A673 (cell line): ENCODE data around the gene TCHP. TPM values are rescaled to one million over a fixed set of nuclear protein-coding genes. Genes with fewer than 3 reads are reported as not detected.
"Not testable (repeated sequence)": the region's sequence is repeated elsewhere in the genome, so short reads cannot be mapped to it uniquely, and the experiment has no call there.

ENCODE experiments used
- Bru-seq: library from RNA; stranded (reverse); fragments of 400-500 nt; gene quantifications from one replicate; lab custom pipeline; 2021; lab: Mats Ljungman, UMichigan
- BruChase-seq, 2 experiments: library from RNA; stranded (reverse); fragments of 400-500 nt; gene quantifications; one replicate each; lab custom pipeline; 2021; lab: Mats Ljungman, UMichigan
- BruUV-seq: library from RNA; stranded (reverse); fragments of 400-500 nt; replicated peaks from 2 replicates; lab custom pipeline; 2021; lab: Mats Ljungman, UMichigan
- CTCF ChIA-PET: fragments of 300-600 bp; sonication (Branson Sonifier 250); formaldehyde crosslinking; loops from one replicate; lab custom pipeline; 2022; ENCODE audit warnings: antibody characterized with exemption; lab: Charles Lee
- POLR2A ChIA-PET: fragments of 300-600 bp; sonication (Branson Sonifier 250); formaldehyde crosslinking; loops from one replicate; lab custom pipeline; 2022; ENCODE audit warnings: antibody characterized with exemption; ENCODE audit not compliant: low non-redundant PET; lab: Charles Lee
- DNase-seq: peaks from one replicate; pipeline ENCODE4 v3.0.0-alpha.2; 2015; ENCODE audit warnings: low spot score
- H3K27ac ChIP-seq: fragments of 200-600 bp; sonication (generic); 2 replicates; pipeline ENCODE4 v1.5.1; 2016; ENCODE audit warnings: mixed run types, low read depth, mild to moderate bottlenecking, mixed read lengths, antibody characterized with exemption, low read length; ENCODE audit not compliant: poor library complexity, severe bottlenecking
- H3K27me3 ChIP-seq: fragments of 200-600 bp; sonication (generic); replicated peaks from 2 replicates; pipeline ENCODE4 v1.6.1; 2017; ENCODE audit warnings: mixed run types, low read depth, mild to moderate bottlenecking, mixed read lengths, antibody characterized with exemption, low read length; ENCODE audit not compliant: insufficient read depth, poor library complexity
- H3K36me3 ChIP-seq: fragments of 200-600 bp; sonication (generic); 2 replicates; pipeline ENCODE4 v1.6.1; 2016; ENCODE audit warnings: mixed run types, mild to moderate bottlenecking, mixed read lengths, antibody characterized with exemption, low read length; ENCODE audit not compliant: insufficient read depth, poor library complexity, severe bottlenecking
- H3K4me1 ChIP-seq: fragments of 200-600 bp; sonication (generic); 2 replicates; pipeline ENCODE4 v1.6.1; 2017; ENCODE audit warnings: mixed run types, mild to moderate bottlenecking, mixed read lengths, antibody characterized with exemption, low read length; ENCODE audit not compliant: insufficient read depth, poor library complexity, severe bottlenecking
- H3K4me3 ChIP-seq: fragments of 200-600 bp; sonication (generic); 2 replicates; pipeline ENCODE4 v1.5.1; 2016; ENCODE audit warnings: low read depth, mixed run types, mild to moderate bottlenecking, mixed read lengths, low read length; ENCODE audit not compliant: poor library complexity, severe bottlenecking
- H3K9me3 ChIP-seq: fragments of 200-600 bp; sonication (generic); 2 replicates; pipeline ENCODE4 v1.6.1; 2016; ENCODE audit warnings: mixed run types, low read depth, mild to moderate bottlenecking, mixed read lengths, antibody characterized with exemption, low read length; ENCODE audit not compliant: poor library complexity, severe bottlenecking
- CTCF ChIP-seq: fragments of 300-800, 200-600 bp; sonication (generic); conservative IDR thresholded peaks from 2 replicates; pipeline ENCODE4 v1.5.1; 2017; ENCODE audit warnings: low read depth, mild to moderate bottlenecking, antibody characterized with exemption, low read length, moderate library complexity, mixed read lengths
- EZH2 ChIP-seq: fragments of 200-600 bp; sonication (generic); IDR thresholded peaks from 2 replicates; pipeline ENCODE4 v1.6.1; 2017; ENCODE audit warnings: borderline replicate concordance, low read depth, mild to moderate bottlenecking, mixed read lengths, antibody characterized with exemption, low read length; ENCODE audit not compliant: poor library complexity, severe bottlenecking
- intact Hi-C: fragments of 100-400 bp; cut with micrococcal nuclease; formaldehyde crosslinking; loops from one replicate; pipeline ENCODE4 v1.10.0; 2022; ENCODE audit not compliant: unreplicated experiment
- long read RNA-seq: library from polyadenylated mRNA; stranded (forward); transcript quantifications from one replicate; pipeline ENCODE4 v2.0.0, GENCODE V29; 2022
- total RNA-seq: library from RNA; stranded (reverse); gene quantifications from 2 replicates; pipeline ENCODE4 v1.2.3, GENCODE V29; 2021

TCHP gene, protein sequence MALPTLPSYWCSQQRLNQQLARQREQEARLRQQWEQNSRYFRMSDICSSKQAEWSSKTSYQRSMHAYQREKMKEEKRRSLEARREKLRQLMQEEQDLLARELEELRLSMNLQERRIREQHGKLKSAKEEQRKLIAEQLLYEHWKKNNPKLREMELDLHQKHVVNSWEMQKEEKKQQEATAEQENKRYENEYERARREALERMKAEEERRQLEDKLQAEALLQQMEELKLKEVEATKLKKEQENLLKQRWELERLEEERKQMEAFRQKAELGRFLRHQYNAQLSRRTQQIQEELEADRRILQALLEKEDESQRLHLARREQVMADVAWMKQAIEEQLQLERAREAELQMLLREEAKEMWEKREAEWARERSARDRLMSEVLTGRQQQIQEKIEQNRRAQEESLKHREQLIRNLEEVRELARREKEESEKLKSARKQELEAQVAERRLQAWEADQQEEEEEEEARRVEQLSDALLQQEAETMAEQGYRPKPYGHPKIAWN
- total RNA-seq (33.4 and 40.4 TPM in 2 replicates), Bru-seq, nascent RNA (percentile 77 among the genes with signal in this experiment), BruChase-seq, experiment 1, labeled RNA remaining after a 2-hour chase (percentile 80 among the genes with signal in this experiment), BruChase-seq, experiment 2, labeled RNA remaining after a 6-hour chase (percentile 87 among the genes with signal in this experiment)
- long read RNA-seq, transcript TCHP-202 (13 exons, 3,090 nt) = major isoform, 56 of 81 reads
- long read RNA-seq, partial matches to known transcripts = 4 of 81 reads
- long read RNA-seq, other reads (novel, unspliced or antisense) = 15 of 81 reads

GRCh38 chr12:109899783-109900751, at the start of gene TCHP:
TSS of gene TCHP (plus strand) at chr12:109900274. CDS start at chr12:109903027, 2,753 bp downstream.
- peak; percentile 94 for DNase-seq
- no peak for TF ChIP-seq EZH2
- peak; percentile 48; the same call in 1 of the 2 replicates for TF ChIP-seq CTCF
- Histone ChIP-seq H3K4me1 (peaks cover 6% of the 10 kb centered on the region), H3K9me3 (no peaks in the 10 kb centered on the region), H3K36me3 (peaks cover 22% of the 10 kb centered on the region), H3K27ac (peak within 1 kb of the TSS; percentile 86), H3K4me3 (peak within 1 kb of the TSS; percentile 67), H3K27me3 (no peaks in the 10 kb centered on the region)
- TSS peak; percentile 73 for BruUV-seq
- ChIA-PET CTCF (interaction anchor here (0.5 kb wide), 1 partner anchor 56 kb away, joined by 6 read pairs; no protein-coding TSS in a partner anchor), POLR2A (interaction anchor here (0.6 to 0.7 kb wide), 2 partner anchors 472 to 714 kb away, joined by 3 to 7 read pairs; no protein-coding TSS in a partner anchor)
- intact Hi-C loops = no loop called here

GRCh38 chr12:109850518-109850917, 49.6 kb upstream of the TCHP start:
- POLR2A ChIA-PET, H3K27ac ChIP-seq, H3K4me1 ChIP-seq, H3K36me3 ChIP-seq, H3K4me3 ChIP-seq, intact Hi-C loops, DNase-seq, H3K27me3 ChIP-seq, H3K9me3 ChIP-seq, BruUV-seq: not testable (repeated sequence)
- CTCF ChIA-PET = interaction anchor here (0.7 kb wide), 1 partner anchor 8 kb away, joined by 4 read pairs; no protein-coding TSS in a partner anchor

DNA sequence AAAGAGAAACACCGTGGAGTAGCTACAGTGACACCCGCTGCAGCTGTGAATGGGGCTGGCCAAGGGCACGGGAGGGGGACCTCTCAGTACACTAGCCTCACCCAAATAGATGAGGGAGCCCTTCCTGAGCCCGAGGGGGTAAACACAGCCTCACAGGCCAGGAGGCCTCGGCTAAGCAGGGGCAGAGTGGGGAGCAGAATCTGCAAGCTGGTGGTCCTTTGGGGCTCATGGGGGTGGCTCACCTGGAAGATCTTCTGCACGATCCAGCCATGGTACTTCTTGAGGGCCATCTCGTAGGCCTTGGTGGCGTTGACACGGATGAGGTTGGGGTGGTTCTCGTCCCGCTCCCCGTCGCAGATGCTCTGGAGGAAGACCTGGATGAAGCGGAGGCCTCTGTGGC, 44.7 kb upstream of the TCHP start:
- Histone ChIP-seq H3K9me3 (no peaks in the 10 kb centered on the region), H3K27ac (no peak overlapping the region), H3K36me3 (no peaks in the 10 kb centered on the region), H3K4me1 (no peaks in the 10 kb centered on the region), H3K27me3 (no peaks in the 10 kb centered on the region), H3K4me3 (no peak overlapping the region)
- DNase-seq = no peak
- intact Hi-C loops = no loop called here
- TF ChIP-seq CTCF (no peak), EZH2 (no peak)
- ChIA-PET CTCF (interaction anchor here (0.6 kb wide), 1 partner anchor 16 kb away, joined by 3 read pairs; no protein-coding TSS in a partner anchor), POLR2A (no interaction called here)
- BruUV-seq = no TSS peak
